ENCODE data around the gene ONECUT1.

DNA sequence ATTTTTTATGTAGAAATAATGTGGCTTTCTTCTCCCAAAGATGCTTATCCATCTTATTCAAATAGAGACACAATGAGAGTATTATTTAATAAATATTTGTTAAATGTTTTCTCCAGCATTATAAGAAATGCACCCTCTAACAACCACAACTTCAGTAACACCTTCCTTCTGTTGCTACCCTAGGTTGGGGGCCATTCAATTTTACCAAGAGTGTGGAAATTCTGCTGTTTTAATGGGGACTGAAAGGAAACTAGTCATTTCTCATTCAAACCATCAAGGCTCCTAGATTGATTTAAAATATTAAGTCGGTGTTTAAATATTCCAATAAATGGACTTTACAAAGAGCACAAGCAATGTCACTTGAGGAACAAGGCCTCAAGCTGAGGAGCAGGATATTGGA is 7.6 kb downstream of the ONECUT1 start:
- TF ChIP-seq, protein P1, sequence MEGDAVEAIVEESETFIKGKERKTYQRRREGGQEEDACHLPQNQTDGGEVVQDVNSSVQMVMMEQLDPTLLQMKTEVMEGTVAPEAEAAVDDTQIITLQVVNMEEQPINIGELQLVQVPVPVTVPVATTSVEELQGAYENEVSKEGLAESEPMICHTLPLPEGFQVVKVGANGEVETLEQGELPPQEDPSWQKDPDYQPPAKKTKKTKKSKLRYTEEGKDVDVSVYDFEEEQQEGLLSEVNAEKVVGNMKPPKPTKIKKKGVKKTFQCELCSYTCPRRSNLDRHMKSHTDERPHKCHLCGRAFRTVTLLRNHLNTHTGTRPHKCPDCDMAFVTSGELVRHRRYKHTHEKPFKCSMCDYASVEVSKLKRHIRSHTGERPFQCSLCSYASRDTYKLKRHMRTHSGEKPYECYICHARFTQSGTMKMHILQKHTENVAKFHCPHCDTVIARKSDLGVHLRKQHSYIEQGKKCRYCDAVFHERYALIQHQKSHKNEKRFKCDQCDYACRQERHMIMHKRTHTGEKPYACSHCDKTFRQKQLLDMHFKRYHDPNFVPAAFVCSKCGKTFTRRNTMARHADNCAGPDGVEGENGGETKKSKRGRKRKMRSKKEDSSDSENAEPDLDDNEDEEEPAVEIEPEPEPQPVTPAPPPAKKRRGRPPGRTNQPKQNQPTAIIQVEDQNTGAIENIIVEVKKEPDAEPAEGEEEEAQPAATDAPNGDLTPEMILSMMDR (IDR thresholded peaks at IDR 0.05; ENCODE audit: low read depth, low read length) = no peak
- TF ChIP-seq POLR2A (IDR thresholded peaks at IDR 0.05; ENCODE audit: extremely low read depth, insufficient read length) (no peak), MYC (IDR thresholded peaks at IDR 0.05; ENCODE audit: low read depth, low read length) (no peak)
- TF ChIP-seq, protein P2, sequence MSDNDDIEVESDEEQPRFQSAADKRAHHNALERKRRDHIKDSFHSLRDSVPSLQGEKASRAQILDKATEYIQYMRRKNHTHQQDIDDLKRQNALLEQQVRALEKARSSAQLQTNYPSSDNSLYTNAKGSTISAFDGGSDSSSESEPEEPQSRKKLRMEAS (IDR thresholded peaks at IDR 0.05; ENCODE audit: low read depth, low read length) = no peak
